ENCODE data around the gene CPSF6.
"Not testable (repeated sequence)": the region's sequence is repeated elsewhere in the genome, so short reads cannot be mapped to it uniquely, and the experiment has no call there.

The CPSF6 gene

DNA sequence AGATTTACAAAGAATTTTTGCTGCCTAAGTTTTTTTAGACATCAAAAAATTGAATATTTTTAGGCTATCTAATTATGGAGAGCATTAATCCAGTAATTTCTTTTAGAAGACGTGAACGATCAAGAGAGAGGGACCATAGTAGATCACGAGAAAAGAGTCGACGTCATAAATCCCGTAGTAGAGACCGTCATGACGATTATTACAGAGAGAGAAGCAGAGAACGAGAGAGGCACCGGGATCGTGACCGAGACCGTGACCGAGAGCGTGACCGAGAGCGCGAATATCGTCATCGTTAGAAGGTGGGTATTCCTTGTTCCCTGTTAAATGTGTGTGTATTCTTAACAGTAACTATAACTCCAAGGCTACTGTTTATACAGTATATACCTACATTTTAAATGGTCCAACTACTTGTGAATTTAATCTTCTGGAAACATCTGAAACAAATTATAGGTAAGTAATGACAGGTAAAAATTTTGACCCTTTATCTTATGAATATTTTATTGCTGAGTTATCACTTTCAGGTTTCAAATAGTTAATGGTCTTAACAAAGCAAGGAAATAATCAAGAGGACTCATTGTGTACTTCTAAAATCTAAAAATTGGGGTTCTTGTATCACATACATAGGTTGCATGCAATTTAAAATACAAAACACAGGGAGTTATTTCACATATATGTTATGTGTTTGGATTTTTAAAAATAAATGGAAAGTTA is 23.1 kb downstream of the CPSF6 start:
- DNase-seq, result no peak

DNA sequence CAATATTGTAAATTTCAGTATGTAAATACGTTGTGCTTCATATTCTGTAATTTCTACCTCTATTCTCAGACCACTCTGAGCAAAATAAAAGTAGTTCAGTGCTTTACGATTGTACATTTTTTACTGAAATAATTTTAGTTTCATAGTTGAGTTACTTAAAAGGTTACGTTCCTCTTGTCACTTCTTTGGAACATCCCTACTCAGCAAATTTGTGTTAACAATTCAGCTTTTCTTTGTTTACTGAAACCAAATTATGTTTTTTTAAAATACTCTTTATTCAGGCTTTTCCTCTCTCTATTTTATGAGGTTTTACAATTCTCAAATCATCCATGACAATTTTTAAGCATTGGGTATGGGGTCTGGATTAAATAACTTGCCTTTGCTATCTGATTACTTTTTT is 25.8 kb downstream of the CPSF6 start:
- no peak for DNase-seq

DNA sequence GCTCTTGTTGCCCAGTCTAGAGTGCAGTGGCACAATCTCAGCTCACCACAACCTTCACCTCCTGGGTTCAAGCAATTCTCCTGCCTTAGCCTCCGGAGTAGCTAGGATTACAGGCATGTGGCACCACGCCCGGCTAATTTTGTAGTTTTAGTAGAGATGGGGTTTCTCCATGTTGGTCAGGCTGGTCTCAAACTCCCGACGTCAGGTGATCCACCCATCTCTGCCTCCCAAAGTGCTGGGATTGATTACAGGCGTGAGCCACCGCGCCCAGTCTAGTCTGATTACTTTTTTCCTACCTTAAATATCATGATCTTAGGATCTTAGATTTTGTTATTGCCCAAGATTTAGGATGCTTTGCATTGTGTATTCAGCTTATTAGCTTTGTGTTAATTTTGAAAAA is 26.3 kb downstream of the CPSF6 start:
- not testable (repeated sequence) for DNase-seq

DNA sequence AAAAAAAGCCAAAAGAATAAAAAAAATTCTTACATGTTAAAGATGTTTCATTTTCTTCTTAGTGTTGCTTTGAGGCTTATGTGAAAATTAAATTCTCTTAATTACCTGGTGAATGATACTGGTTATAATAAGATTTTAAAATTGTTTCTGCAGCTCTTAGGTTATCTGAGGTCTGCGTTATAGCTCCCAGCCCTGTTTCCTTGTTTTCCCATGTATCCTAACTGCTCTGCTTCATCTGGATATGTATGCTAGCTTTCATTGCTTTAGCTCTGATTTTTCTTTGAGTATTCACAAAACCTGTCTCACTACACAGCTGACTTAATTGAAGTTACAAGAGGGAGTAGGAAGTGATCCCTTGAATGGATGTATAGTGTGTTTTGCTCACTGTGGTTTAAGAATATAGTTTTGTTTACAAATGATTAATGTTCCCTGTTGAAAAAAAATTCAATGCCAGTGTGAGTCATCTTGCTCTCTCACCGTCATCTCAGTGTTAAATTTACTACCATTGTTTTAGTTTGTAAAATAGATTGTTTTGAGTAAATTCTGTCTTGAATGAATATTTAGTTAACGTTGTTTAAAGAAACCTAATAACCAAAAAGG is 26.8 kb downstream of the CPSF6 start:
- no peak for DNase-seq

DNA sequence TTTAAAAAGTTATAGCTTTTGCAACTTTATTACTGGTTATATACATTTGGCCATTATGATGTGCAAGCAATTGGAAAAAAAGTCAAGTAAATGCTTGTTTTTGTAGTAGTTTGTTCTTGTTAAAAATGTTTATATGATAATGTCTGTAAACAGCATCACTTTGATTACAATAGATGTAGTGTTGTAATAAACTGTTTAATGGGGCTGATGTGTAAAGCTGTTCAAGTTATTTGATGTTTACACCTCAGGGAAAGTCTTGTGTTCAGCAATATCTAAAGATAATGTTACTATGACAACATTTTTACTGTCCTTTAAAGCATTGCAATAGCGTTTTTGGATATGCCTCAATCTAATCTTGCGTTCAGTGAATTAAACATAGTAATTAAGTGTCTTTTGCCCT is 30.4 kb downstream of the CPSF6 start:
- DNase-seq, result no peak

DNA sequence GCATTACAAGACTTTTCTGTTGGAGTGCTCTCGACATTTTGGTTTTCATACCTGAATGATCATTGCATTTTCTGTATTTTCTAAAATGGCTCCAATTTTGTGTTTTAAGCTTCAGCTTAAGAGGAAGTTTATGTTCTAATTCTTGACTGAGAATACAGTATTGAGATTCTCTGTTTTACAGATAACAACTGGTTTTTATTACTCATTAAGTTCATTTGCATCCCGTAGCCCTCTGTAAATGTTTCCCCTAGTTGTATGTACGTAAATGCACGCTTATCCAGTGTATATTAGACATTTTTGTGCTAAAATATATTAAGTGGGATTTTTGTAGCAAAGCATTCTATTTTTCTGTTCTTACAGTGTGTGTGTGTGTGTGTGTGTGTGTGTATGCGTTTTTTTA is 33.1 kb downstream of the CPSF6 start:
- DNase-seq, result no peak

DNA sequence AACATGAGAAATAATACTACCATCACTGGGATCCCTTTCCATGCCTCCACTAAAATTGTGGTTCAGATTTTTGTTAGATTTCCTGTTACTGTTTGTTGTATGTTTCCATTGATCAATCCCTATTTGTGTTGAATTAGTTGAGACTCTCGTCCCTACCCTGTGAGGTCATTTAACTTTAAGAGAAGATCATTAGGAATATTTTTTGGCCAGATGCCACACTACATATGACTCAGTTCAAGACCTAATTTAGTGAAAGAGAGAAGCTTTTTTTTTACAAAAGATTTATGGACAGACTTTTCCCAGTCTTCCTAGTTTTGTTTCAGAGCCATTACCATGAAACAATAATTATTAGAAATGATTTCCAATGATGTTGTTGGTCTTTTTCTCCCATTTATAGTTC is 35.5 kb downstream of the CPSF6 start:
- DNase-seq, result no peak

DNA sequence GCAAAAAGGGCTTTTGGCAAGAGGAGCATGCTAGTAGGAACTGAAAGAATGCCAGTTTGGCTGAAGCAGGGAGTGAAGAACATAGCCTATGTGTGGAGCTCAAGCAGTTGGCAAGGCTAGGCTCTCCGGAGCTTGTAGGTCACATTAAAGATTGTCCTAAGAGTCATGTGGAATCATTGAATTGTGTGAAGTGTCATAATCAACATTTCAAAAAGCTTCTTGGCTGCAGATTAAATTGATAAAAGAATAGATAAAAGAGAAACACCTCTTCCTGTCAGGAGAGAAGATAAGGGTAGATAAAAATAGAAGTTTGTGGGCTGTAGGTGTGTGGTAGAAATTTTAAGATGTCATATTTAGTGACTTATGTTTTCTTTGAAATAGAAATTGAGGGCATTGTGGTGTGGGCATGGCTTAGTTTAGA is 36.1 kb downstream of the CPSF6 start:
- no peak for DNase-seq

DNA sequence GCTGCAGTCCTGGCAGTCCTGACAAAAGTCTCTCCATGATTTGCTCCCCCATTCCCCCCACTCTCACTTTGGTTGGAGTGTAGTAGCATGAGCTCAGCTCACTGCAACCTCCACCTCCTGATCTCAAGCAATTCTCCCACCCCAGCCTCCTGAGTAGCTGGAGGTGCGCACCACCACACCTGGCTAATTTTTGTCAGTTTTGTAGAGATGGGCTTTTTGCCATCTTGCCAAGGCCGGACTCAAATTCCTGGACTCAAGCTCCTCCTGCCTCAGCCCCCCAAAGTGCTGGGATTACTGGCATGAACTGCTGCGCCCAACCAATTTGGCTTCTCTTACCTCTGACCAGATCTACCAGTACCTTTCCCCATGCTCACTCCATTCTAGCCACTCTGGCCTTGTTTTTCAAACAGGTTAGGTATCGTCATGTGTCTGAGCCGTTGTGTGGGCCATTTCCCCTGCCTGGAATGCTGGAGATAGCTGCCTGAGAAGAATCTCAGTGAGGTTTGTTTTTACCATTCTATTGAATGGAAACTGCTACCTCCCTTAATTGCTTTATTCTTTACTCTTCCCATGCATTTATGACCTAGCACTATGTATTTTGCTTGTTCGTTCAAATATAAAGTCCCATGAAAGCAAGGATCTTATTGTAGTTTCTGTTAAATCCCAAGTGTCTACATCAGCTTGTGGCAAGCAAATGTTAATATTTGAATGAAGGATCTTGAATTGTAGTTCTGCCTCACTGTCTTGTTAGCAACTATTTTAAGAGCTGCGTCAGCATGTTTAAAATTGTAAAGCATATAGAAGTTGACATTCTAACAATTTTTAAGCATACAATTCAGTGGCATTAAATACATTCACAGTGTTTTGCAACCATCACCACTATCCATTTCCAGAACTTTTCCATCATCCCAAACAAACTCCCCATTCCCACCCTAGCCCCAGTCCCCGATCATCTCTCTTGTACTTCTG is 39.7 kb downstream of the CPSF6 start:
- DNase-seq, result no peak

DNA sequence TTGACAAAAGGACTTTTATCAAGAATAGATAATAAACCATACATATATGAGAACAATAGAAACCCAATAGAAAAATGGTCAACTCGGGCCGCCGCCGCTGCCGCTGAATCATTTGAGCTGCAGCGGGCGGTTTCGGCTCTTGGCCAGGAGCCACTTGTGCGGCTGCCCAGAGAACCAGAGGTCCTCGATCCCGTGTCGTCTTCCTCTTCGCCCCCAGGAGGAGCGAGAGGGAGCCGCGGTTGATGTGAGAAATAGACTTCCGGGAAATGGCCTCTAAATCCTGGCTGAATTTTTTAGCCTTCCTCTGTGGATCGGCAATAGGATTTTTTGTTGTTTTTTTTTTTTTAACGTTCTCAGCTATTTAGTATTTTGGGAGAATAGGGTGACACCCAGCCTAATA is 44.8 kb downstream of the CPSF6 start:
- DNase-seq, result no peak

DNA sequence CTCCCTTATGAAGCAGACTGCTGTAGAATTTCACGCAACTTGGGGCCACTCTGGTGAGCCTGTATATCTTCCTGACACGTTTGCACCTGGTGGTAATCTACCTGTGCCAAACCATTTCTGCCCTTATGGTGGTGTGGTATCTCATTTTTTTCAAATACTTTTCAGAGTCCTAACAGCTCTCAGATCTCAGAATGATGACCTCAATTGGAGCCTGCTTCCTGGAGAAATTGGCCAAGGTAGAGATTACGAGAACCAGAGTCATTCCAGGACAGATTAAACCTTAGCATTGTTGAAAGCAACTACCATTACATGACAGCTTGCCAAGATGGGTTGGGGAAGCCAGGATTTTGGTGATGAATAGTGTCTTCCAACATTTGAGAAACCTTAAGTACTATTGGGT is 48.2 kb downstream of the CPSF6 start:
- no peak for DNase-seq

DNA sequence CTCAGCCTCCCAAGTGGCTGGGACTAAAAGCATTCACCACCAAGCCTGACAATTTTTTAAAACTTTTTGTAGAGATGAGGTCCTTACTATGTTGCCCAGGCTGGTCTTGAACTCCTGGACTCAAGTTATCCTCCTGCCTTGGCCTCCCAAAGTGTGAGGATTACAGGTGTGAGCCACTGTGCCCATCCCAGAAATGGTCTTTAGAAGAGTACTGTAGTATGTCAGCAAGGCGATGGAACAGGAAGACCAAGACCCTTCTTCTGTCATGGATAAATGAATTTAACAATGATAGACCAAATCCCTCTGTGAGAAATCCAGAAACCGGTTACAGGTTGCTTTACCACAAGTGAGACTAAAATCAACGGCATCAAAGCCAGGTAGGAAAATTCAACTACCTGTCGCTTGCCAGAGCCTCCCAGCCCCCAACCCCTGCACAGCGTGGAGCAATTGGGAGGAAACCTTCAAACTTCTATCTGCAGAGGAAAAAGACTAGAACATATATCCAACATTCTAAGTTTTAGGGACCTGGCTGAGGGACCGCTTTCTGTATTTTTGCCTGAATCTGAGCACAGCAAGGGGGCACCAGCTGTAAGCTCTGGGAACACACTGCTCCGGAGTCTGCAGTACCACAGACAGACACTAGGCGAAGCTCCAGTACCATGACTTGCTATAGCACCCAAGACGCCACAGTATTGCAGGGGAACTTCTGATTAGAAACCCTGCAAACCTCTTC is 51.3 kb downstream of the CPSF6 start:
- DNase-seq, result peak; percentile 44

DNA sequence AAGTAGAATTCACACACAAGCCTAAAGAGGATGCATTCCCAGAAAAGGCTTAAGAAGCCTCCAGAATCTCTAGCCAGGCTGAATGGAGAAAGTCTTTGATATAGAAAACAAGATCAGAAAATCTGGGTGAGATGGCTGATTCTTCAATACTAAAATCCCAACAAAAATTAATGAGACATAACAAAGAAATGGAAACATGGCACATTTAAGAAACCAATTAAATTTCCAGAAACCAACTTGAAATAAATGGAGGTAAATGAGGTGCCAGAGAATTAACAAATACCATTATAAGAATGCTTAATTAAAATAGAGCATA is 51.9 kb downstream of the CPSF6 start:
- DNase-seq, result no peak

DNA sequence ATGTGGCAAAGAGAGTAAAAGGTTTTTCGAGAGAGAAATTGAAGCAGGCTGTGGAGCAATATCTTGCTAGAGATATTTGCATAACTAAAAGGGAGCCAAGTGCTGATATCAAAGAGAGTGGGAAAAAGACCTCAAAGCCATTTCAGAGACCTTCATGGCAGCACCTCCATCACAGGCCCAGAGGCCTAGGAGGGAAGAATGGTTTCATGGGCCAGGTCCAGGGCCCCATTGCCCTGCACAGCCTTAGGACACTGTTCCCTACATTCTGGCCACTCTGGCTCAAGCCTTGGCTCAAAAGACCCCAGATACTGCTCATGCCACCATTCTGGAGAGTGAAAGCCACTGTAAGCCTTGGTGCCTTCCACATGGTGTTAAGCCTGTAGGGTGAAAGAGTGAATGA is 58.8 kb downstream of the CPSF6 start:
- DNase-seq, result no peak

DNA sequence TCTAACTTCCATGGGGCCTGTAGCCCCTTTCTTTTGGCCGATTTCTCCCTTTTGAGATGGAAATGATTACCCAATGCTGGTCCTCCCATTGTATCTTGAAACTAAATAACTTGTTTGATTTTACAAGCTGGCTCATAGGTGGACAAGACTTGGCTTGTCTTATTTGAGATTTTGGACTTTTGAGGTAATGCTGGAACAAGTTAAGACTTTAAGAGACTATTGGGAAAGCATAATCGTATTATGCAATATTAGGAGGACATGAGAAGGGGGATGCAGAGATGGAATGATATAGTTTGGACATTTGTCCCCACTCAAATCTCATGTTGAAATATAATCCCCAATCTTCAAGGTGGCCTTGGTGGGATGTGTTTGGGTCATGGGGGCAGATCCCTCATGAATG is 59.6 kb downstream of the CPSF6 start:
- no peak for DNase-seq

DNA sequence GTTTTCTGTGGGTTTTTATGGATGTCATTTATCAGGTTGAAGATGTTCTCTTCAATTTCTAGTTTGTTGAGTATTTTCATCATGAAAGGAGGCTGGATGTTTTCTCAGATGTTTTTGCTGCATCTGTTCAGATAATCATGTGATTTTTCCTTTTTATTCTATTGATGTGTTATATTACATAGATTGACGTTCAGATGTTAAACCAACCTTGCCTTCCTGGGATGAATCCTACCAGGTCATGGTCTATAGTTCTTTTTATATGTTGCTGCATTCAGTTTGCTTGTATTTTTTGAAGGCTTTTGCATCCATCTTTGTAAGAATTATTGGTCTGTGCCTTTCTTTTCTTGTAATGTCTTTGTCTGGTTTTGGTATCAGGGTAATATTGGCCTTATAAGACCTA is 64.9 kb downstream of the CPSF6 start:
- no peak for DNase-seq

DNA sequence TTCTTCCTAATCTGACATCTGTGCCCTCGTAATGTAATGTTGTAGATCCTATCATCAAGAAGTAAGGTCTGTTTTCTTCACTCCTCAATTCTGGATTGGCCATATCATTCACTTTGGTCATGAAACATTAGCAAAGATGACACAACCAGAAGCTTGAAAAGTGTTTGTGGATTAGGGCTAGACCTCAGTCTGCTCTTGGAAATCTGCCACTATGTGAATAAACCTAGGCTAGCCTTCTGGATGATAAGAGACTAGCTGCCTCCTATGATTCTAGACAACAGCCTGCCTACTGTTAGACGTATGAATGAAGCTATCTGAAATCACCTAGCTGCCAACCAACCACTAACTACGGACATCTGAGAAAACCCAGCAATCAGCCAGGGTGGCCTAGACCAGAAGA is 70.1 kb downstream of the CPSF6 start:
- DNase-seq, result no peak

DNA sequence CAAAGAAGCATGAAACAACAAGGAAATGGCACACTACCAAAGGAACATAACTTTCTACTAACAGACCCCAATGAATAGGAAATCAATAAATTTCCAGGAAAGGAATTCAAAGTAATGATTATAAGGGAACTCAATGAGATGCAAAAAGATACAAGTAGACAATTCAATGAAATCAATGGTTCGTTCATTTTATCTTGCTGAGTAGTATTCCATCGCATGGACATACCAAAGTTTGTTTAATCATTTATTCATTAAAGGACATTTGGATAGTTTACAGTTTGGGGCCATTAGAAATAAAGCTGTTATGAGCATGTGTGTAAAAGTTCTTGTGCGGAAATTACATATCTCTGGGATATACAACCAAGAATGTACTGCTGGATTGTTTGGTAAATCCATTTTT is 73.8 kb downstream of the CPSF6 start:
- DNase-seq, result no peak

DNA sequence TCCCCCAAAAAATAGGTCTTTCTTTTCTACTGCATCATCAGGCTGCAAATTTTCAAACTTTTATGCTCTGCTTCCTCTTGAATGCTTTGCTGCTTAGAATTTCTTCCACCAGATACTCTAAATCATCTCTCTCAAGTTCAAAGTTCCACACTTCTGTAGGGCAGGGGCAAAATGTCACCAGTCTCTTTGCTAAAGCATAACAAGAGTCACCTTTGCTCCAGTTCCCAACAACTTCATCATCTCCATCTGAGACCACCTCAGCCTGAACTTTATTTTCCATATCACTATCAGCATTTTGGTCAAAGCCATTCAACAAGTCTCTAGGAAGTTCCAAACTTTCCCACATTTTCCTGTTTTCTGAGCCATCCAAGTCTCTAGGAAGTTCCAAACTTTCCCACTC is 77.4 kb downstream of the CPSF6 start:
- DNase-seq, result not testable (repeated sequence)

DNA sequence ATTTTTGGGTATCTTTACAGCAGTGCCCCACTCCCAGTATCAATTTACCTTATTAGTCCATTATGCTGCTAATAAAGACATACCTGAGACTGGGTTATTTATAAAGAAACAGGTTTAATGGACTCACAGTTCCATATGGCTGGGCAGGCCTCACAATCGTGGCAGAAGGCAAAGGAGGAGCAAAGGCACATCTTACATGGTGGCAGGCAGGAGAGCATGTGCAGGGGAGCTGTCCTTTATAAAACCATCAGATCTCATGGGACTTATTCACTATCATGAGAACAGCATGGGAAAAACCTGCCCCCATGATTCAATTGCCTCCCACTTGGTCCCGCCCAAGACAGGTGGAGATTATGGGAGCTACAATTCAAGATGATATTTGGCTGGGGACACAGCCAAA is 77.9 kb downstream of the CPSF6 start:
- not testable (repeated sequence) for DNase-seq

DNA sequence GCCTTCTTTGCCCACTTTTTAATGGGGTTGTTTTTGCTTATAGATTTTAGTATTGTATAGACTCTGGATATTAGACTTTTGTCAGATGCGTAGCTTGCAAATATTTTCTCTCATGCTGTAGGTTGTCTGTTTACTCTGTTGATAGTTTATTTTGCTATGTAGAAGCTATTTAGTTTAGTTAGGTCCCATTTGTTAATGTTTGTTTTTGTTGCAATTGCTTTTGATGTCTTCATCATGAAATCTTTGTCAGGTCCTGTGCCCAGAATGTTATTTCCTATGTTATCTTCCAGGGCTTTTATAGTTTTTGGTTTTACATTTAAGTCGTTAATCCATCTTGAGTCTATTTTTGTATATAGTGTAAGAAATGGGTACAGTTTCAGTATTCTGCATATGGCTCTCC is 78.9 kb downstream of the CPSF6 start:
- no peak for DNase-seq

DNA sequence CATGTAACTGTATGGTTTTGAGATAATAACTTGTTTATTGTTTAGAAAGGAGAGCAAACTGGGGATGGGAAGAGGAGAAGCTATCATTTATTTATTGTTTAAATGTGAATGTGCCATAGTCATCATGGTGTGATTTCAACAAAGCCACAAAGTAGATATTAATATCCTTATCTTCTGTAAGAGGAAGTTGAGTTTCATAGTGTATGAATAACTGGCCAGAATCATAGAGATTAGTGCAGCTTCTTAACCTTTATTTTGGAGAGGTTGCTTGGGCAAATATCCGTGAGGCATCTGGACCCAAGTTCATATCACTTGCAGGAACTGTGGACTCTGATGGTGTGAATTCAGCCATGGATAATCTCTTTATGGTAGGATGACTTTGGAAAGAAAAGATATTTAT is 82.0 kb downstream of the CPSF6 start:
- no peak for DNase-seq

All from GF-D8 (cell line).